GM18507 (cell line): ENCODE measurements around the gene FOS.
"Not testable (repeated sequence)": the region's sequence is repeated elsewhere in the genome, so short reads cannot be mapped to it uniquely, and the experiment has no call there.

ENCODE experiments used
- DNase-seq: peaks from one replicate; pipeline ENCODE4 v3.0.0; 2011; ENCODE audit warnings: low read depth; ENCODE audit not compliant: insufficient read length; ENCODE audit errors: extremely low spot score
- FAIRE-seq: peaks from 2 replicates; lab custom pipeline; 2011; peaks lifted over from hg19 to GRCh38; lab: Jason Lieb, UNC

FOS gene

DNA sequence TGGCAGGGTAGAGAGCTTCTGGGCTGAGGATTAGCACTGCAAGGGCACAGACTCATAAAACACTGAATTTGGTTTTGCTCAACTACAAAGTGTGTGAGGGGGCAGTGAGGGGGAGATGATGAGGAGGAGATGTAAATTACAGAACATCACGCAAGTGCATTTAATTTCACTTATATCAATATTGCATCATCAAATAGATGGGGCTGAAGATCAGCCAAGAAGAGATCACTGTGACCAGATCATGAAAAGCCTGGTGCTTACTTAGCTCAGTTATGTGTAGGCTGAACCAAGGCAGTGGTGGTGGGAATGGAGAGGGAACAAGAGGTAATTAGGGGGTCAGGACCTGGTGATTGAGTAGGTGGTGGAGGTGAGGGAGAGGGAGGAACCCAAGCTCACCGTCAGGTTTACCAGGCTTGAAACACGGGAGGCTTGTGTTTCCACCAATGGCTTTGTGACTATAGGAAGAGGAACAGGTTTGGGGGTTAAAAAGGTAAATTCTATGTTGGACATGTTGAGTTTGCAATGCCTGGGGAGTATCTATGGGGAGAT is 11.3 kb downstream of the FOS start:
- FAIRE-seq: no peak

GRCh38 chr14:75290851-75291250 is 12.2 kb downstream of the FOS start:
- no peak for FAIRE-seq
- no peak for DNase-seq

More for the DNA sequence above, 11.3 kb downstream of the FOS start:
- DNase-seq: no peak

DNA sequence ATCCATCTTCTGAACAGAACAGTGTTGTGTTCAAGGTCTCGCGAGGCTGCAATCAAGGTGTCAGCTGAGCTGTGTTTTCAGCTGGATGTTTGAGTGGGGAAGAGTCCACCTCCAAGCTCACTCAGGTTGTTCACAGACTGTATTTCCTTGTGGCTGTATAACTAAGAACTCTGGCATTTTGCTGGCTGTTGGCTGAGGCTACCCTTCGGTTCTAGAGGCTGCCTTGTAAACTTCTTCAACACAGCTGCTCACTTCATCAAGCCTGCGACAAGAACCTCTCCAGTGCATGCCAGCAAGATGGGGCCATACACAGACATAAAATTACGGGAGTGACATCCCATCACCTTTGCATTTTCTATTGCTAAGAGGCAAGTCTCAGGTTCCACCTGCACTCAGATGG is 12.7 kb downstream of the FOS start:
- FAIRE-seq (no peak), DNase-seq (no peak)

DNA sequence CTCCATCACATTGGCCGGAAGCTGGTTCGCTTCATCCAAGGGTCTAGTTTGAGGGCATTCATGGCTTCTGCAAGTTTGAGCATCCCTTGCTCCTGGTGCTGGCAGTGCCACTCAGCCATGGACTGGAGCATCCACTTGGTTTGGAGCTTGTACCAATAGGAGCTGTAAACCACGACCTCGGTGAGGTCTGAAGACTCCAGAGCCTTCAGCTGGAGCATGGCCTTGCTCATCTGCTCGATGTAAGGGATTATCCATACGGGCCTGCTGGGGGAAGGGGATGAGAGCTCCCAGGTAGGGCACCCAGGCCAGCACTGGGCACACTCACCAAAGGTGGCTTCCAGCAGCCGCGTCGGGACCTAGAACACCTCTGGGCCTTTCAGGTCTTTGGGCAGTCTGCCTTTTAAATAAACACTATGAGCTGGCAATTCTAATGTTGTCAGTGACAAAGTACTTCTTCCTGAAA is 13.5 kb downstream of the FOS start:
- FAIRE-seq (no peak), DNase-seq (no peak)

GRCh38 chr14:75292886-75293285 is 14.3 kb downstream of the FOS start:
- no peak for DNase-seq
- no peak for FAIRE-seq

- FAIRE-seq (peak; percentile 74), DNase-seq (peak; percentile 96)
Observed at GRCh38 chr14:75293920-75294648, 15.5 kb downstream of the FOS start.

DNA sequence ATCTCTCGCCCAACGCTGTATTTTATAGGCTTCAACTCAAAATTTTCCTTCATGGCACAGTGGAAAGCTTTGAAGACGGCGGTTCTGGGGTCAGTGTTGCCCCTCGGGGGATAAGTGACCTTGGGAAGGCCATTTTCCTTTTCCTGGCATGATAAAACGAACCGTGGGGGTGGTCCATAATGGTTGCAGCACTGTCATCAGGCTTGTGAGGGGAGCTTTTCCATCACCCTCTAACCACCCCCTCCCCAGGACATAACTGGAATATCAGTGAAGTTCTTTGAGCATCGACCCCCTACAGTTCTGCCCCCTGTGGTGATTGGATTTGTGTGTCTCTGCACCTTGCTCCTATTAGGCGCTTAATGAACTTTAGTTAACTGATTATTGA is 16.0 kb downstream of the FOS start:
- DNase-seq (no peak), FAIRE-seq (no peak)

DNA sequence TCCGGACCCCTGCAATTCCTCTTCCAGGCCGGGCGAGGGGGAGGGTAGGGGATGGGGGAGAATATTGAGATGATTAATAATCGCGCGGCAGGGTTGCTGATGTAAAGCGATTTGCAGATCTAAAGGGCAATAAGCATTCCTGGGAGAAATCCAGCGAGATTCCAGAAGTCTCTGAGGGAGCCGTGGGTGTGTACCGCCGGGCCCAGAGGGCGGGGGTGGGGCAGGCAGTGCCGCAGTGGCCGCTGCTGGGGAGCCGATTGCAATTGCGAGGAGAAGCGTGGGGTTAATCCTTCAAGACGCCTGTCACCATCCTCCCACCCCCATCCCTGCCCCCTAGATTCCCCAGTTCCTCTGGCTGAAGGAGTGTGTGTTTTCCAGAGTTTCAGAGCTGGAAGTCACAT is 16.4 kb downstream of the FOS start:
- FAIRE-seq (no peak), DNase-seq (no peak)

GRCh38 chr14:75295491-75296345 is 17.1 kb downstream of the FOS start:
- peak; percentile 66 for DNase-seq
- peak; percentile 63 for FAIRE-seq

GRCh38 chr14:75297411-75298040 is 18.9 kb downstream of the FOS start:
- no peak for FAIRE-seq

GRCh38 chr14:75298187-75298965 is 19.7 kb downstream of the FOS start:
- DNase-seq (no peak), FAIRE-seq (no peak)

More at GRCh38 chr14:75297411-75298040, 18.9 kb downstream of the FOS start:
- no peak for DNase-seq

DNA sequence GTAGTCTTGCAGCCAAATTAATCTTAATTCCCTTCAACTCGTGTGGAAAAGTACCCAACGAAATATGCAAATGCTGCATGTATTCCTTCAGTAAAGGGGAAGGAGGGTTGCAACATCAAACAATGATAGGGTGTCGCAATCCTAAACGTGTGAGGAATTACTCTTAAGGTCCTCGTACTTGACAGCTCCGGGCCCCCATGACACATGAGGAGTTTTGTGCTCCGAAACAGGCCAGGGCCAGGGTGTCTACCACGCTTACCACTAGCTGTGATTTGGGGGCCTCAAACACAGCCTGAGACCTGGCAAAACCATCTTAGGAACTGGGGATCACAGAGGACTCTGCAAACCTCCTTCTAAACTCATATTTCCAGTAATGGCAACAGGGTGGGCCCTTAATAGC is 20.4 kb downstream of the FOS start:
- no peak for DNase-seq
- FAIRE-seq: no peak

DNA sequence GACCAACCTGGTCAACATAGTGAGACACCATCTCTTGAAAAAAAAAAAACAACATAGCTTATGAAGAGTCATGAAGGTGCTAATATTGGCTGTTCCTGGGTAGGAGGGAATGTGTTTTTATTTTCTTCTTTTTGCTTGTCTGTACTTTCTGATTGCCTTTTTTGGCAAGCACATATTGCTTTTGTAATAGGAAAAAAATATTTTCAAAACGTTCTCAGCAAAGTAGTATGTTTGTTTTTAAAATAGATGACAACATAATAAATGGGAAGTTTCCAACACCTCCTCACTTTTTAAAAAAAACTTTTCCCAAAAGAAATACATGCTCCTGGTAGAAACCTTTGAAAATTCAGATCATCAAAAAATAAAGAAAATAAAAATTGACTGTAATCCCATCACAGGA is 20.9 kb downstream of the FOS start:
- FAIRE-seq (no peak), DNase-seq (no peak)

GRCh38 chr14:75301666-75302325 is 23.2 kb downstream of the FOS start:
- FAIRE-seq (no peak), DNase-seq (no peak)

GRCh38 chr14:75303381-75303789 is 24.8 kb downstream of the FOS start:
- FAIRE-seq: peak; percentile 91
- no peak for DNase-seq

GRCh38 chr14:75306410-75306809 is 27.8 kb downstream of the FOS start:
- FAIRE-seq, DNase-seq: not testable (repeated sequence)

DNA sequence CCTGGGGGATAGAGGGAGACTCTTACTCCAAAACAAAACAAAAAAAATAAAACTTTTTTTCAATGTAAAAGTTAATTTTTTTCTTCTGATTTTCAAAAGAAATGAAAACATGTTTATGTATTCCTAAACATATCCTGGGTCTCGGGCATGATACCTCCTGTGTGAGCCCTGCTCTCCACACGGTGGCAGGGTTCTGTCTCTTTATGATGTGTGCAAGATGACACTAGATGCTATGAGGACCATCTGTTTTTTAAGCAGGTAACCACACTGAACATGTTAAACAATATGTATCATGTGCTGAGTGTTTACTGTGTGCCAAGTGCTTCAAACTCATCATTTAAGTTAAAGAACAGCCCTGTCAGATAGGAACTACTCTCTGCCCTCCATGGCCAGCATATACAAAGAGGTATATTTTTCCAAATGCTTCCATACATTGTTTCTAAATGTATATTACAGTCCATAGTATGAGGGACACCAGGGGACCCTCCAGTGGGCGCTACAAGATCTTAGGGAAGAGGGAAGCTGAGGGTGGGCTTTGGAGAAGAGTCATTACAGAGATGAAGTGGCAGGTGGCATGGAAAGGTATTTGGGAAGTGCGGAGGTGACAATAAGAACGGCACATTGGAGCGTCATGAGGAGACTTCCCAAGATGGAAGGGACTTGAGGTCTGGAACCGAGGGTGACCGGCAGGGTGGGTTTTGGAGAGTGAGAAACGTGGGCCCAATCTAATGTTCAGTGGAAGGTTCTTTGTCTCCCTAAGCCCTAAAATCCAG is 28.5 kb downstream of the FOS start:
- DNase-seq (no peak), FAIRE-seq (peak; percentile 68)
